Natural killer cell (primary cell): ENCODE data around the gene GARIN1A. TPM values are rescaled to one million over a fixed set of nuclear protein-coding genes. Genes with fewer than 3 reads are reported as not detected.
"Not testable (repeated sequence)": the region's sequence is repeated elsewhere in the genome, so short reads cannot be mapped to it uniquely, and the experiment has no call there.

Experiments used
- ATAC-seq, 3 donors: fragments of 150-1000 bp in 2 of 3; fragments of 200-7000 bp in 1 of 3; cut with Tn5 transposase; 1 replicate in 1 of 3; 2 replicates in 2 of 3; pipeline ENCODE4 v1.10.0; 2021; ENCODE audit warnings: mild to moderate bottlenecking in 2 of 3, moderate library complexity in 2 of 3
- DNase-seq, 2 donors: peaks; one replicate each; pipeline versions ENCODE4 v3.0.0 to v3.0.0-alpha.2; 2013 to 2021; ENCODE audit warnings: mixed read lengths in 1 of 2
- H3K27ac ChIP-seq: one replicate; pipeline ENCODE4 v1.5.1; 2013; ENCODE audit warnings: mild to moderate bottlenecking, low read length
- H3K27me3 ChIP-seq: one replicate; pipeline ENCODE4 v1.6.1; 2013; ENCODE audit warnings: low read length; ENCODE audit not compliant: control insufficient read depth, insufficient read depth
- H3K36me3 ChIP-seq: one replicate; pipeline ENCODE4 v1.6.1; 2013; ENCODE audit warnings: low read length; ENCODE audit not compliant: control insufficient read depth, insufficient read depth
- H3K4me1 ChIP-seq: one replicate; pipeline ENCODE4 v1.6.1; 2013; ENCODE audit warnings: low read length; ENCODE audit not compliant: control insufficient read depth, insufficient read depth
- H3K4me3 ChIP-seq: one replicate; pipeline ENCODE4 v1.5.1; 2013; ENCODE audit warnings: low read length
- H3K9me3 ChIP-seq: one replicate; pipeline ENCODE4 v1.6.1; 2013; ENCODE audit warnings: low read length; ENCODE audit not compliant: control insufficient read depth, insufficient read depth
- H3K27ac Mint-ChIP-seq, 2 donors: one replicate each; pipeline ENCODE4 v1.8.0; 2022; ENCODE audit warnings: mild to moderate bottlenecking in 2 of 2, mixed read lengths in 2 of 2, moderate library complexity in 1 of 2
- H3K27me3 Mint-ChIP-seq, 2 donors: one replicate each; pipeline ENCODE4 v1.8.0; 2022; ENCODE audit warnings: low read depth in 2 of 2, mixed read lengths in 2 of 2
- H3K36me3 Mint-ChIP-seq: one replicate; pipeline ENCODE4 v1.8.0; 2022; ENCODE audit warnings: mixed read lengths
- H3K4me1 Mint-ChIP-seq, 2 donors: one replicate each; pipeline ENCODE4 v1.8.0; 2022; ENCODE audit warnings: mixed read lengths in 2 of 2
- H3K4me3 Mint-ChIP-seq: one replicate; pipeline ENCODE4 v1.8.0; 2022; ENCODE audit warnings: mild to moderate bottlenecking, moderate library complexity, mixed read lengths
- H3K9me3 Mint-ChIP-seq, 2 donors: one replicate each; pipeline ENCODE4 v1.8.0; 2022; ENCODE audit warnings: mixed read lengths in 2 of 2
- CTCF ChIP-seq: fragments of 200-600 bp; IDR thresholded peaks from one replicate; pipeline ENCODE4 v1.8.0; 2022; ENCODE audit warnings: antibody characterized with exemption
- WGBS: methylation state at CpG from one replicate; pipeline ENCODE4 v1.1.7; 2013; ENCODE audit warnings: missing lambda C conversion rate; ENCODE audit not compliant: insufficient coverage; 5-methylcytosine and 5-hydroxymethylcytosine counted together
- intact Hi-C: fragments of 100-400 bp; cut with micrococcal nuclease; formaldehyde crosslinking; loops from one replicate; pipeline ENCODE4 v1.14.2; 2022
- total RNA-seq, 4 donors: library from RNA; stranded (reverse); fragments of 120-200 nt in 1 of 4; gene quantifications; one replicate each; pipeline versions ENCODE4 v1.2.3 to v1.2.4, GENCODE V29; 2013 to 2022

Gene GARIN1A
- total RNA-seq, 3 donors from 2014 or later (not counting 1 experiment from before 2014, with no cell fraction given): 1.1 to 2.5 (median 1.1) TPM

- H3K36me3 Mint-ChIP-seq: no peaks in the 10 kb centered on the region
- Histone ChIP-seq H3K36me3 (no peaks in the 10 kb centered on the region), H3K4me1 (no peaks in the 10 kb centered on the region), H3K9me3 (no peaks in the 10 kb centered on the region), H3K4me3 (no peak overlapping the region), H3K27me3 (no peaks in the 10 kb centered on the region), H3K27ac (no peak overlapping the region)
- ATAC-seq (no peak), DNase-seq (no peak)
- H3K27ac Mint-ChIP-seq: no peak overlapping the region
- no peak for TF ChIP-seq CTCF
- intact Hi-C loops: no loop called here
- no peak overlapping the region for H3K4me3 Mint-ChIP-seq
- H3K27me3 Mint-ChIP-seq: peaks cover 4 to 11% of the 10 kb centered on the region in 2 donors
- no peaks in the 10 kb centered on the region for H3K9me3 Mint-ChIP-seq
- H3K4me1 Mint-ChIP-seq: no peaks in the 10 kb centered on the region
- WGBS: 75% methylated on average over 6 of the region's 6 CpGs
Observed at GRCh38 chr7:128679920-128680319, 7.8 kb downstream of the GARIN1A start.

GRCh38 chr7:128681794-128682537 is 9.9 kb downstream of the GARIN1A start:
- no peaks in the 10 kb centered on the region for H3K36me3 Mint-ChIP-seq
- no peaks in the 10 kb centered on the region for H3K9me3 Mint-ChIP-seq
- no peak overlapping the region for H3K4me3 ChIP-seq
- H3K27ac Mint-ChIP-seq: no peak overlapping the region
- H3K27ac ChIP-seq: no peak overlapping the region
- no peaks in the 10 kb centered on the region for H3K36me3 ChIP-seq
- H3K9me3 ChIP-seq: no peaks in the 10 kb centered on the region
- H3K4me1 Mint-ChIP-seq: no peaks in the 10 kb centered on the region
- no peak for TF ChIP-seq CTCF
- 80% methylated on average over 3 of the region's 3 CpGs for WGBS
- H3K27me3 ChIP-seq: no peaks in the 10 kb centered on the region
- H3K4me1 ChIP-seq: no peaks in the 10 kb centered on the region
- H3K27me3 Mint-ChIP-seq: no peaks in the 10 kb centered on the region
- intact Hi-C loops: no loop called here
- ATAC-seq (no peak), DNase-seq (no peak)
- no peak overlapping the region for H3K4me3 Mint-ChIP-seq

GRCh38 chr7:128683270-128683669 is 11.2 kb downstream of the GARIN1A start:
- not testable (repeated sequence) for H3K36me3 Mint-ChIP-seq, ATAC-seq

GRCh38 chr7:128683738-128684137 is 11.6 kb downstream of the GARIN1A start:
- H3K4me3 Mint-ChIP-seq, H3K27me3 ChIP-seq, H3K4me1 ChIP-seq, H3K4me3 ChIP-seq, H3K27ac Mint-ChIP-seq, H3K9me3 ChIP-seq, intact Hi-C loops, H3K4me1 Mint-ChIP-seq, H3K36me3 ChIP-seq, H3K27me3 Mint-ChIP-seq, H3K27ac ChIP-seq, DNase-seq, H3K9me3 Mint-ChIP-seq, H3K36me3 Mint-ChIP-seq, ATAC-seq: not testable (repeated sequence)
- 90% methylated on average over 4 of the region's 4 CpGs for WGBS

More at GRCh38 chr7:128683270-128683669, 11.2 kb downstream of the GARIN1A start:
- no CpG with 5 or more reads among the region's 1 CpG for WGBS
- DNase-seq, H3K9me3 ChIP-seq, H3K27ac ChIP-seq, H3K4me1 ChIP-seq, H3K9me3 Mint-ChIP-seq, H3K36me3 ChIP-seq, H3K27me3 ChIP-seq, H3K4me3 Mint-ChIP-seq, H3K4me3 ChIP-seq, H3K4me1 Mint-ChIP-seq, H3K27me3 Mint-ChIP-seq, H3K27ac Mint-ChIP-seq, intact Hi-C loops: not testable (repeated sequence)
